Ascending aorta (tissue), 2 donors: ENCODE measurements around the gene MAU2. TPM values are rescaled to one million over a fixed set of nuclear protein-coding genes. Genes with fewer than 3 reads are reported as not detected.
A peak's percentile ranks its signal among the peaks of the same experiment; 100 is the strongest.

Source experiments
- DNase-seq, 2 donors: peaks; one replicate each; pipeline ENCODE4 v3.0.0-alpha.2; 2019; ENCODE audit warnings: low spot score in 2 of 2
- H3K27ac ChIP-seq, 2 donors: fragments of 200-600 bp; sonication (generic); one replicate each; pipeline ENCODE4 v1.5.1; 2016 to 2017; ENCODE audit warnings: mild to moderate bottlenecking in 1 of 2
- H3K27me3 ChIP-seq: fragments of 200-600 bp; sonication (generic); one replicate; pipeline ENCODE4 v1.5.1; 2017
- H3K36me3 ChIP-seq, 2 donors: fragments of 200-600 bp; sonication (generic); one replicate each; pipeline ENCODE4 v1.5.1; 2016
- H3K4me1 ChIP-seq, 2 donors: fragments of 200-600 bp; sonication (generic); one replicate each; pipeline ENCODE4 v1.5.1; 2016 to 2017; ENCODE audit warnings: mild to moderate bottlenecking in 1 of 2
- H3K4me3 ChIP-seq, 2 donors: fragments of 200-600 bp; sonication (generic); one replicate each; pipeline ENCODE4 v1.5.1; 2016 to 2017; ENCODE audit warnings: mild to moderate bottlenecking in 1 of 2
- H3K9me3 ChIP-seq, 2 donors: fragments of 200-600 bp; sonication (generic); one replicate each; pipeline ENCODE4 v1.5.1; 2016
- CTCF ChIP-seq, 3 experiments: fragments of 200-600 bp in 2 of 3; fragments of 450-650 bp in 1 of 3; sonication (generic) in 2 of 3; IDR thresholded peaks; one replicate each; pipeline ENCODE4 v1.5.1; 2016 to 2019; ENCODE audit warnings: antibody characterized with exemption in 3 of 3, mild to moderate bottlenecking in 1 of 3, moderate library complexity in 1 of 3
- intact Hi-C: fragments of 100-400 bp; cut with DNase I; formaldehyde crosslinking; loops from one replicate; pipeline ENCODE4 v1.15.1; 2023
- total RNA-seq: library from RNA; depleted of rRNA; stranded (reverse); fragments of >200 nt; gene quantifications from one replicate; pipeline ENCODE4 v1.1.0, GENCODE V29; 2016

The MAU2 gene
- total RNA-seq, 1 donor from 2014 or later, result 41.2 TPM

DNA sequence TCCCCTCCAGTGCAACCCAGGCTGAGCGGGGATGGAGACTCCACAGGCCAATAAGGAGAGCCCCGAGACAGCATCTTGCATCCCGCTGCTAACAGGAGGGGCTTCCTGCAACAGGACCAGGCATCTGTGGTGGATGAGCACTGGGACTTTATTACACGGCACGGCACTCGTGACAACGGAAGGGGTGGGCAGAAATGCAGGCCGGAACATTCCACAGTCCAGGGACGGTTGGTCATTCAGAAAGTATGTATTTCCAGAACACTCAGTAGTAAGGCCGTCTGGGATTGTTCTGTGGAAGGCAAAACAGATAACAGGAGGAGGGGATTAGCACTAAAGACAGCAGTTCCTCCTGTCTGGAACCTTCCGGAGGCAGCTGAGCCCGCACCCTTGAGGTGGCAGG lies 44.2 kb upstream of the MAU2 start:
- Histone ChIP-seq H3K27ac (peak overlapping the region; percentile 30 to 45), H3K27me3 (no peaks in the 10 kb centered on the region), H3K9me3 (no peaks in the 10 kb centered on the region), H3K4me3 (no peak overlapping the region), H3K4me1 (peaks cover 0 to 4% of the 10 kb centered on the region in 2 donors), H3K36me3 (peaks cover 41 to 61% of the 10 kb centered on the region in 2 donors)
- no peak for DNase-seq
- TF ChIP-seq CTCF (IDR thresholded peaks at IDR 0.05), result no peak
- intact Hi-C loops, result no loop called here

DNA sequence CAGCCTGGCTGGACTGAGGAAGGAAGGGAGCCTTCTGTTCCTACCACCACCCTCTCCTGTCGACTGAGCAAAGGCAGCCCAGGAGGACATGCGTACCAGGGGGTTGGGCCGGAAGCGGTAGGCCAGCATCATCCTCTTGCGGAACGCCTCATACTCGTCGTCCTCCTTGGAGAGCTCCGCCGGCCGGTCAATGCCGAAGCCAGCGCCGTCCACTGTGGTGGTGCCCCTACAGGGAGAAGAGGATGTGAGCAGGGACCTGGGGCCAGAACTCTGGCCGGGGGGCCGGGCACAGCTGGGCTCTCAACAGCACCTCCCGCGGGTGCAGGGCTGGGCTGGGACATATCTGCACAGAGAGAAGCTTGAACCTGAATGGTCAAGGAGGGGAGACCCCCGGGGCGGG lies 43.8 kb upstream of the MAU2 start:
- Histone ChIP-seq H3K27me3 (no peaks in the 10 kb centered on the region), H3K4me1 (peaks cover 0 to 4% of the 10 kb centered on the region in 2 donors), H3K27ac (peak overlapping the region; percentile 30 to 45), H3K9me3 (no peaks in the 10 kb centered on the region), H3K4me3 (no peak overlapping the region), H3K36me3 (peaks cover 46 to 66% of the 10 kb centered on the region in 2 donors)
- intact Hi-C loops, result no loop called here
- no peak for TF ChIP-seq CTCF (IDR thresholded peaks at IDR 0.05)
- DNase-seq, result no peak

GRCh38 chr19:19278315-19278714 lies 42.3 kb upstream of the MAU2 start:
- intact Hi-C loops, result no loop called here
- no peak for TF ChIP-seq CTCF (IDR thresholded peaks at IDR 0.05)

DNA sequence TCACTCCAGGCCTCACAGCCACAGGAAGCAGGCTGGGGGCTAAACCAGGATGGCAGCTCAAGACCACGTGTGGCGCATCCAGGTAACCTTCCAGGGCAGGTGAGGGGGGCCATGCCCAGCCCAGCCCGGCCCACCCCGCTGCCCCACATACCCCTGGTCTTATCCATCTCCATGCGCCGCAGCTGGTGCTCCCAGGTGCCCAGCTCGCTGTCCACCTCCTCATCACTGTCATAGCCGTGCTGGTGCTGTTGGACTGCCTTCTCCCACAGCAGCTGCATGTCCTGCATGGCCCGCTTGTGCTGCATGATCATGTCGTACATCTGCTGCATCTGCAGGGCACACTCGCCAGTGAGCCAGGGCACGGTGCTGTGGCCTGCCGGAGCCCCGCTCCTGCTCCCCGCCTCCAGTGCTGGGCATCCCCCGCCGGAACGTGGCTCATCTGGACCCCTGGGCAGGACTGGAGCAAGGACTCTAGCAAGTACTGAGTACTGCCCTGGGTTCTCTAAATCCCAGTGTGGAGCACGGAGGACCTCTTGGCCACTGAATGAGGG lies 41.5 kb upstream of the MAU2 start:
- no peak overlapping the region for H3K27ac ChIP-seq
- TF ChIP-seq CTCF (IDR thresholded peaks at IDR 0.05), result no peak
- DNase-seq, result no peak
- no peaks in the 10 kb centered on the region for H3K27me3 ChIP-seq
- H3K4me1 ChIP-seq, result no peaks in the 10 kb centered on the region
- no peak overlapping the region for H3K4me3 ChIP-seq
- no peaks in the 10 kb centered on the region for H3K9me3 ChIP-seq
- intact Hi-C loops, result no loop called here
- peaks cover 49 to 77% of the 10 kb centered on the region in 2 donors for H3K36me3 ChIP-seq

More at GRCh38 chr19:19278315-19278714, 42.3 kb upstream of the MAU2 start:
- no peak for DNase-seq
- Histone ChIP-seq H3K36me3 (peaks cover 48 to 69% of the 10 kb centered on the region in 2 donors), H3K4me1 (peaks cover 0 to 3% of the 10 kb centered on the region in 2 donors), H3K9me3 (no peaks in the 10 kb centered on the region), H3K27ac (no peak overlapping the region), H3K4me3 (no peak overlapping the region), H3K27me3 (no peaks in the 10 kb centered on the region)

DNA sequence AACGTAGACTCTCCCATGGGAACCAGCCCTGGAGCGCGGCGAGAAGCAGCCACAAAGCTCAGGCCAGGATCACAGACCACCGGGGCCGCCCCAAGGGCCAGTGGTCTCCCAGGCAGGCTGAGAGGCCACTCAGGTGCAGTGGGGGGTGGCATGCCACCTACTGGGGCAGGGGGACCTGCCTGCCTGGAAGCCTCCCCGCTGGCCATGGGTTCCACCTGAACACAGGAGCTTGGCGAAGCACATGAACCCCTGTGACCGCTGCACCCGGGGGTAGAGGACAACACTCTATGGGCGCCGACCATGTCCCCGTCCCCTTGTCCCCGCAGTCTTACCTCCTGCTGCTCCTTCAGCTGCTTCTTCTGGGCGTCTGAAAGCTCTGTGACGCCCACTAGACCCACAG lies 40.8 kb upstream of the MAU2 start:
- DNase-seq, result no peak
- intact Hi-C loops, result no loop called here
- Histone ChIP-seq H3K9me3 (no peaks in the 10 kb centered on the region), H3K27ac (no peak overlapping the region), H3K4me1 (no peaks in the 10 kb centered on the region), H3K27me3 (no peaks in the 10 kb centered on the region), H3K4me3 (no peak overlapping the region), H3K36me3 (peaks cover 55 to 83% of the 10 kb centered on the region in 2 donors)
- TF ChIP-seq CTCF (IDR thresholded peaks at IDR 0.05), result no peak

GRCh38 chr19:19280561-19280960 lies 40.1 kb upstream of the MAU2 start:
- Histone ChIP-seq H3K9me3 (no peaks in the 10 kb centered on the region), H3K4me3 (no peak overlapping the region), H3K4me1 (no peaks in the 10 kb centered on the region), H3K27ac (no peak overlapping the region), H3K27me3 (no peaks in the 10 kb centered on the region), H3K36me3 (peaks cover 60 to 85% of the 10 kb centered on the region in 2 donors)
- DNase-seq, result no peak
- intact Hi-C loops, result no loop called here
- TF ChIP-seq CTCF (IDR thresholded peaks at IDR 0.05), result no peak
